ENCODE measurements around the gene VTN.

VTN gene

GRCh38 chr17:28392491-28392890, 22.4 kb upstream of the VTN start:
- DNase-seq (ENCODE audit: extremely low spot score): no peak
- no peak for TF ChIP-seq CTCF (IDR thresholded peaks at IDR 0.05; ENCODE audit: control extremely low read depth, extremely low read depth, low read depth, missing control alignments)
- POLR2A ChIA-PET: no interaction called here
- CTCF ChIA-PET: interaction anchor here (1.0 kb wide), 1 partner anchor 13 kb away, joined by 4 read pairs; no protein-coding TSS in a partner anchor

GRCh38 chr17:28391401-28391800, 21.3 kb upstream of the VTN start:
- TF ChIP-seq CTCF (IDR thresholded peaks at IDR 0.05; ENCODE audit: control extremely low read depth, extremely low read depth, low read depth, missing control alignments): no peak
- ChIA-PET CTCF (interaction anchor here (1.0 to 1.3 kb wide), 3 partner anchors 12 to 25 kb away, joined by 3 to 5 read pairs (median 4); no protein-coding TSS in a partner anchor), POLR2A (no interaction called here)
- no peak for DNase-seq (ENCODE audit: extremely low spot score)

GRCh38 chr17:28390984-28391383, 20.9 kb upstream of the VTN start:
- POLR2A ChIA-PET: no interaction called here

GRCh38 chr17:28390563-28390962, 20.5 kb upstream of the VTN start:
- no peak for DNase-seq (ENCODE audit: extremely low spot score)
- no peak for TF ChIP-seq CTCF (IDR thresholded peaks at IDR 0.05; ENCODE audit: control extremely low read depth, extremely low read depth, low read depth, missing control alignments)
- ChIA-PET CTCF (no interaction called here), POLR2A (no interaction called here)

More at GRCh38 chr17:28390984-28391383, 20.9 kb upstream of the VTN start:
- CTCF ChIA-PET: interaction anchor here (1.3 kb wide), 2 partner anchors 19 to 25 kb away, joined by 3 to 5 read pairs; no protein-coding TSS in a partner anchor
- no peak for TF ChIP-seq CTCF (IDR thresholded peaks at IDR 0.05; ENCODE audit: control extremely low read depth, extremely low read depth, low read depth, missing control alignments)
- DNase-seq (ENCODE audit: extremely low spot score): no peak

- no peak for DNase-seq (ENCODE audit: extremely low spot score)
- no peak for TF ChIP-seq CTCF (IDR thresholded peaks at IDR 0.05; ENCODE audit: control extremely low read depth, extremely low read depth, low read depth, missing control alignments)
- CTCF ChIA-PET: no interaction called here
- POLR2A ChIA-PET: no interaction called here
Measured at GRCh38 chr17:28390141-28390540, 20.0 kb upstream of the VTN start.

- no peak for TF ChIP-seq CTCF (IDR thresholded peaks at IDR 0.05; ENCODE audit: control extremely low read depth, extremely low read depth, low read depth, missing control alignments)
- no peak for DNase-seq (ENCODE audit: extremely low spot score)
- CTCF ChIA-PET: interaction anchor here (2.2 to 3.8 kb wide), 2 partner anchors 12 to 28 kb away, joined by 5 to 16 read pairs; no protein-coding TSS in a partner anchor
- POLR2A ChIA-PET: no interaction called here
Measured at GRCh38 chr17:28388106-28388505, 18.0 kb upstream of the VTN start.

Data from GM10248 (cell line).